GM12864 (cell line): ENCODE measurements around the gene ZNF438.
"Not testable (repeated sequence)": the region's sequence is repeated elsewhere in the genome, so short reads cannot be mapped to it uniquely, and the experiment has no call there.

ENCODE experiments used
- DNase-seq: peaks from one replicate; pipeline ENCODE4 v3.0.0-alpha.2; 2011; ENCODE audit warnings: low read depth
- H3K4me3 ChIP-seq: 2 replicates; pipeline ENCODE4 v1.5.1; 2011; ENCODE audit warnings: mild to moderate bottlenecking, low read depth, low read length, control low read depth
- TF ChIP-seq, protein P1 (sequence below): IDR thresholded peaks from 2 replicates; pipeline ENCODE4 v1.5.1; 2011; ENCODE audit warnings: low read depth, mild to moderate bottlenecking, moderate library complexity, low read length, control low read depth, inconsistent platforms; ENCODE audit errors: missing control alignments

ZNF438 gene

DNA sequence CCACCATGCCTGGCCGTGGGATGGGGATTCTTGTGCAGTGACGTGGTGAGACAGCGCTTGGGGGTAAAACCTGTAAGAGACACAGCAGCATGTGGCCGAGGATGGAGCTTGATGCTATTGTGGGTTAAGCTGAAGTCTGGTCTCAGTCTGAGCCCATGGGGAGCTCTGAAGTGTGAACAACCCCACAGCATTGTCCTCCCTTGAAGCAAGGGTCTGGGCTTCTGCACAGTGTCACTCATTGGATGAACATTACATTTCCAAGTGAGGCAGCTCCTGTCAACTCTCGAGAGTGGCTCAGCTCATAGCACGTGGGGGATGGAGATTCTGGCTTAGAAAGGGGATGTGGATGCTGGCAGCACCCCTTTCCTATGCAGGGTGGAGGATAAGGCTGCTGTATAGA lies 32.2 kb upstream of the ZNF438 start:
- TF ChIP-seq, protein P1, sequence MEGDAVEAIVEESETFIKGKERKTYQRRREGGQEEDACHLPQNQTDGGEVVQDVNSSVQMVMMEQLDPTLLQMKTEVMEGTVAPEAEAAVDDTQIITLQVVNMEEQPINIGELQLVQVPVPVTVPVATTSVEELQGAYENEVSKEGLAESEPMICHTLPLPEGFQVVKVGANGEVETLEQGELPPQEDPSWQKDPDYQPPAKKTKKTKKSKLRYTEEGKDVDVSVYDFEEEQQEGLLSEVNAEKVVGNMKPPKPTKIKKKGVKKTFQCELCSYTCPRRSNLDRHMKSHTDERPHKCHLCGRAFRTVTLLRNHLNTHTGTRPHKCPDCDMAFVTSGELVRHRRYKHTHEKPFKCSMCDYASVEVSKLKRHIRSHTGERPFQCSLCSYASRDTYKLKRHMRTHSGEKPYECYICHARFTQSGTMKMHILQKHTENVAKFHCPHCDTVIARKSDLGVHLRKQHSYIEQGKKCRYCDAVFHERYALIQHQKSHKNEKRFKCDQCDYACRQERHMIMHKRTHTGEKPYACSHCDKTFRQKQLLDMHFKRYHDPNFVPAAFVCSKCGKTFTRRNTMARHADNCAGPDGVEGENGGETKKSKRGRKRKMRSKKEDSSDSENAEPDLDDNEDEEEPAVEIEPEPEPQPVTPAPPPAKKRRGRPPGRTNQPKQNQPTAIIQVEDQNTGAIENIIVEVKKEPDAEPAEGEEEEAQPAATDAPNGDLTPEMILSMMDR: no peak
- no peak for DNase-seq
- no peak overlapping the region for H3K4me3 ChIP-seq

DNA sequence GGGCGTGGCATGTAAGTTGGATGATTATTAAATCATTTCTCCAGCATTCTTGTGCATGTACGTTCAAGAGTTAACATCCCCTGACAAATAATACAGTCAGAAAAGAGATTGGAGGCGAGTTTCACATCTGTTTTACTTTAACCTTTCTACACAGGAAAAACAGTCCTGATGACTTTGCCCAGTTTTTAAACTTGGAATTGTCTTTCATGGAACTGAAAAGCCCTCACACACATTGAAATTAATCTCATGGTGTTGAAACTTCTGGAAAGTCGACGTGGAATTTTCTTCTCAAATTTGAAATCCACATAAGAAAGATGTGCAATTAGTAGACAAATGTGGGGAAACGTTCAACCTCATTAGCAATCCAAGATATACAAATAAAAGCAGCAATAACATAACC lies 31.2 kb upstream of the ZNF438 start:
- no peak for DNase-seq
- no peak overlapping the region for H3K4me3 ChIP-seq
- TF ChIP-seq, protein P1: no peak

DNA sequence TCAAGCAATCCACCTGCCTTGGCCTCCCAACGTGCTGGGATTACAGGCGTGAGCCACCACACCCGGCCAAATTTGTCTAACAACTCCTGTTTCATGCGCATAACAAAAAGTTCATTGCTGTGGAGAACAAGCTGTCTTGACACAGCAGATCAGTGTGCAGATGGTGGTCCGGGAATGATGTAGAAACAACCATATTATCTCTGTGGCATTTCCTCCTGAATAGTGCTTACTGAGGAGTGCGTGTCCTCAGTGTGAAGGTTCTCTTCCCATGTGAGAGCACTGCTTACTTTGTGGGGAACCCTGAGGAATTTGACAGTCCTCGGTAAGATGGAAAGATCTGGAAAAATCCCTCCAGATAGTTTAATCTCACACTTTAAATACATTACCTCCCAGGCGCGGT lies 30.3 kb upstream of the ZNF438 start:
- no peak overlapping the region for H3K4me3 ChIP-seq
- no peak for DNase-seq
- TF ChIP-seq, protein P1: no peak

DNA sequence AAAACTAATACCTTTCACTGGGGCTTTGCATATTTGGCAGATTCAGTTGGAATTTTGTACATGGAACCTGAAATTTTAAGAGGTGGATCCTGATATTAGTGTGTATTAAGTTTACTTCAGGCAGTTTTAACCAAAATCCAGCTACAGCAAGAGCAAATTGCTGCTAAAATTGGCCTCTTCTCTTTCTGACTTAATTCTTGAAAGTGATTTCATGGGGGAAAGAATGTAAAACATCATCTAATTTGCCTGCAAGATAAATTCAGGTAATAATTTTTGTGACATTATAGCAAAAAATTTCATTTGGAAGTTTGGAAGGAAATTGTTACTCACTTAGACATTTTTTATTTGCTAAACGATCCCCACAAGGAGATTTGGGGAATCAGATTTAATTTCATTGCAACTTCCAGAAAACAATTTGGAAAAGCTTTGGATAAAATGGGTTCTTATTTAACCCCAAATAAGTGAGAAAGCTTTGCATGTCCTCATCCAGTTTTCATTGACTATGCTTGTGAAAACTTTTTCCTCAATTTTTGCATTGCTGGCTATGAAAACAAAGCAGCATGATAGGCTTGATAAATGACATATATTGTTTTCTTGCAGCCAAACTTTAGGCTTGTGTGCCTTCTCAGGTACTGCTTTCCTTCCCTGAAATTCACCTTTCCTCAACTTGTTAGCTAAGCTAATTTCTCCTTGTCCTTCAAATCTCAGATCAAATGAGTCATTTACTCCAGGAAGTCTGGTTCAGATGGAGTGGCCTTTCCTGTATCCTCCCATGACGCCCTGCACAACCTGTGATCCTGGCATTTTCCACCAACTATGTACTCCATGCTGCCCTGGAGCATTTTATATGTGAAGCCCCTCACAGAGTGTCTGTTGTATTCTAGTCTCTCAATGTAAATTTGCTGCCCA lies 27.4 kb upstream of the ZNF438 start:
- TF ChIP-seq, protein P1: no peak
- DNase-seq: no peak

DNA sequence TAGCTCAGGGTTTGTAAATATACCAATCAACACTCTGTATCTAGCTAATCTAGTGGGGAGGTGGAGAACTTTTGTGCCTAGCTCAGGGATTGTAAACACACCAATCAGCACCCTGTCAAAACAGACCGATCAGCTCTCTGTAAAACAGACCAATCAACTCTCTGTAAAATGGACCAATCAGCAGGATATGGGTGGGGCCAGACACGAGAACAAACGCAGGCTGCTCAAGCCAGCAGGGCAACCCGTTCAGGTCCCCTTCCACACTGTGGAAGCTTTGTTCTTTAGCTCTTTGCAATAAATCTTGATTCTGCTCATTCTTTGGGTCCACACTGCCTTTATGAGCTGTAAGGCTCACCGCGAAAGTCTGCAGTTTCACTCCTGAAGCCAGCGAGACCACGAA lies 25.0 kb upstream of the ZNF438 start:
- DNase-seq, H3K4me3 ChIP-seq: not testable (repeated sequence)

More for the DNA sequence above, 27.4 kb upstream of the ZNF438 start:
- H3K4me3 ChIP-seq: no peak overlapping the region

DNA sequence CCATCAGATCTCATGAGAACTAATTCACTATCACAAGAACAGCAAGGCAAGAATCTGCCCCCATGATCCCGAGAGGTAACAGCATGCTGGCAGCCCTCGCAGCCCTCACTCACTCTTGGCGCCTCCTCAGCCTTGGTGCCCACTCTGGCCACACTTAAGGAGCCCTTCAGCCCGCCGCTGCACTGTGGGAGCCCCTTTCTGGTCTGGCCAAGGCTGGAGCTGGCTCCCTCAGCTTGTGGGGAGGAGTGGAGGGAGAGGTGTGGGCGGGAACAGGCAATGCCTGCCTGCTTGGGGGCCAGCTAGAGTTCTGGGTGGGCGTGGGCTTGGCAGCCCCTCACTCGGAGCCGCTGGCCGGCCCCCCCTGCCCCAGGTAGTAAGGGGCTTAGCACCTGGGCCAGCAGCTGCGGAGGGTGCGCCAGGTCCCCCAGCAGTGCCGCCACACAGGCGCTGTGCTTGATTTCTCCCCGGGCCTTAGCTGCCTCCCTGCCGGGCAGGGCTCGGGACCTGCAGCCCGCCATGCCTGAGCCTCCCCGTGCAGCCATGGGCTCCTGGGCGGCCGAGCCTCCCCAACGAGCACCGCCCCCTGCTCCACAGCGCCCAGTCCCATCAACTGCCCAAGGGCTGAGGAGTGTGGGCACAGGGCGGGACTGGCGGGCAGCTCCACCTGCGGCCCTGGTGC lies 24.0 kb upstream of the ZNF438 start:
- TF ChIP-seq, protein P1: no peak
- H3K4me3 ChIP-seq: no peak overlapping the region
- DNase-seq: no peak

DNA sequence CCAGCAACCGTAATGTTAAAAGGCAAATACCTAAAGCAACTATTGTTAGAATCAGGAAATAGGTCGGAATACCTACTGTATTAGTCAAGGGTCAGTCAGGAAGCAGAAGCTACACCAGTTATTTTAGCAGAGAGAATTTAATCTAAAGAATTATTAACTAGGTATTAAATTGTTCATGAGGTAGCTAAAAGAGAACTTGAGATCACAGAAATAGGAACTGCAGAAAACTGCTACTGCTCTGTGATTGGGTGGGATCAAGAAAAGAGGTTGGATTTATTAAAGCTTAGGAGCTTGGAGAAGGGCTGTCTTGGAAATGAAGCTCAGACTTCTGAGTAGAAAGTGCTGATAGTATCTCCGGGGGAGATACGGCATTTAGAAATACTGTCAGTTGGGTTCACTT lies 20.0 kb upstream of the ZNF438 start:
- no peak overlapping the region for H3K4me3 ChIP-seq
- TF ChIP-seq, protein P1: no peak
- no peak for DNase-seq
